Measurements from ENCODE around the gene CDKAL1.
A peak's percentile ranks its signal among the peaks of the same experiment; 100 is the strongest.

Gene CDKAL1

DNA sequence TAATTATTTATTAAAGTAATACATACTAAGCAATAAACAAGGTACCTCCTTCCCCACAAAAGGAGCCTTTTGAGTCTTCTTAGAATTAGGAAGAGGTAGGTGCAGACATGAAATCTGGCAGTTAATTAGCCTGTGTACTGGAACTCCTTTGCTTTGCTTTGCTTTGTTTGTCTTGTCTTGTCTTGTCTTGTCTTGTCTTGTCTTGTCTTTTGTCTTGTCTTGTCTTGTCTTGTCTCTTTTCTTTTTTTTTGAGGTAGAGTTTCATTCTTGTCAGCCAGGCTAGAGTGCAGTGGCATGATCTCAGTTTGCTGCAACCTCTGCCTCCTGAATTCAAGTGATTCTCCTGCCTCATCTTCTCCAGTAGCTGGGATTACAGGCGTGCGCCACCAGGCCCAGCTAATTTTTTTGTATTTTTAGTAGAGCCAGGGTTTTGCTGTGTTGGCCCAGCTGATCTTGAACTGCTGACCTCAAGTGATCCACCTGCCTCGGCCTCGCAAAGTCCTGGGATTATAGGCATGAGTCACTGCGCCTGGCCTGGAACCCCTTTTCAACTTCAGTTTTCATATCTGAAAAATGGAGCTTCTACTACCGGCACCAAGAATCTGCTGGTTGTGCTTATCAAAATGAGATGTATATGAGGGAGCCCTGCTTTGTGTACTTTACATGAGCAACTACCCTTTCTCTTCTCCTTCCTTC is 301.2 kb downstream of the CDKAL1 start:
- DNase-seq (ENCODE audit: low read depth, low spot score) = no peak
- ChIA-PET POLR2A (no interaction called here), CTCF (no interaction called here)
- no peak overlapping the region for H3K4me3 ChIP-seq (ENCODE audit: low read depth, low read length)
- TF ChIP-seq, protein P1, sequence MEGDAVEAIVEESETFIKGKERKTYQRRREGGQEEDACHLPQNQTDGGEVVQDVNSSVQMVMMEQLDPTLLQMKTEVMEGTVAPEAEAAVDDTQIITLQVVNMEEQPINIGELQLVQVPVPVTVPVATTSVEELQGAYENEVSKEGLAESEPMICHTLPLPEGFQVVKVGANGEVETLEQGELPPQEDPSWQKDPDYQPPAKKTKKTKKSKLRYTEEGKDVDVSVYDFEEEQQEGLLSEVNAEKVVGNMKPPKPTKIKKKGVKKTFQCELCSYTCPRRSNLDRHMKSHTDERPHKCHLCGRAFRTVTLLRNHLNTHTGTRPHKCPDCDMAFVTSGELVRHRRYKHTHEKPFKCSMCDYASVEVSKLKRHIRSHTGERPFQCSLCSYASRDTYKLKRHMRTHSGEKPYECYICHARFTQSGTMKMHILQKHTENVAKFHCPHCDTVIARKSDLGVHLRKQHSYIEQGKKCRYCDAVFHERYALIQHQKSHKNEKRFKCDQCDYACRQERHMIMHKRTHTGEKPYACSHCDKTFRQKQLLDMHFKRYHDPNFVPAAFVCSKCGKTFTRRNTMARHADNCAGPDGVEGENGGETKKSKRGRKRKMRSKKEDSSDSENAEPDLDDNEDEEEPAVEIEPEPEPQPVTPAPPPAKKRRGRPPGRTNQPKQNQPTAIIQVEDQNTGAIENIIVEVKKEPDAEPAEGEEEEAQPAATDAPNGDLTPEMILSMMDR (IDR thresholded peaks at IDR 0.05; ENCODE audit: insufficient read depth, low read length, missing control alignments) = no peak

DNA sequence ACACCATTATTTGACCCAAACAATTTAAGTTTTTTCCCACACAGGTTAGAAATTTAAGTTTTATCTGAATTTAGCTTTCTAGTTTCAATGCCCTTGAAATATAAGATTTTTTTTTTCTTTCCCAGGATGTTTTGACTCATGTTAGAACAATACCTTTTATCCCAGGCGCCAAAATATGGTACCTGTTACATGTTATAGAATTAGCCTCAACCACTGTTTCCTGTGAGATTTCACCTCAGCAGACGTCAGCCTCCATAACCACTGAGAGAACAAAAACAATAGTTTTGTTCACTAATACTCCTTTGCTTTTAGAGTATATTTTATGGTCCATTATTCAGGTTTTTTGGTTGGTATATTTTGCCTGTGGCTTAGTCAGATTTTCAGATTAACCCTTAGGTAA is 302.9 kb downstream of the CDKAL1 start:
- ChIA-PET POLR2A (no interaction called here), CTCF (no interaction called here)
- TF ChIP-seq, protein P1 (IDR thresholded peaks at IDR 0.05; ENCODE audit: insufficient read depth, low read length, missing control alignments) = no peak
- no peak overlapping the region for H3K4me3 ChIP-seq (ENCODE audit: low read depth, low read length)
- no peak for DNase-seq (ENCODE audit: low read depth, low spot score)

DNA sequence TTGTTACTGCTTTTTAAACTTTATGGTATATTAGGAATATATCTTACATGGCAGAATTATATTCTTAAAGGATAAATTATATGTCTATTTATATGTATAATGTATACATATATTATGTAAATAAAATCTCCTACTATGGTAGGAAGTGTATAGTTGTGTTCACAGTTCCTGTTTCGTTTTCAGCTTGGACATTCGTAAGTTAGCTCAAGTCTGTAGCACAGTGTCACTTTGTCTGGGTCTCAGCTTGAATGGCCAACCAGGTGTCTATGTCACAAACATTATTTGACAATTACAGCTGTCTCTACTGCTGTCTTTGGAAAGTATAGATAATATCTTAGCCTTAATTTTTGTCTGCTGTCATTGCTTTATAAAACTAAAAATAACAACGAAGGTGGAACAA is 303.9 kb downstream of the CDKAL1 start:
- CTCF ChIA-PET = no interaction called here
- POLR2A ChIA-PET = no interaction called here
- TF ChIP-seq, protein P1 (IDR thresholded peaks at IDR 0.05; ENCODE audit: insufficient read depth, low read length, missing control alignments) = no peak
- no peak for DNase-seq (ENCODE audit: low read depth, low spot score)
- no peak overlapping the region for H3K4me3 ChIP-seq (ENCODE audit: low read depth, low read length)

DNA sequence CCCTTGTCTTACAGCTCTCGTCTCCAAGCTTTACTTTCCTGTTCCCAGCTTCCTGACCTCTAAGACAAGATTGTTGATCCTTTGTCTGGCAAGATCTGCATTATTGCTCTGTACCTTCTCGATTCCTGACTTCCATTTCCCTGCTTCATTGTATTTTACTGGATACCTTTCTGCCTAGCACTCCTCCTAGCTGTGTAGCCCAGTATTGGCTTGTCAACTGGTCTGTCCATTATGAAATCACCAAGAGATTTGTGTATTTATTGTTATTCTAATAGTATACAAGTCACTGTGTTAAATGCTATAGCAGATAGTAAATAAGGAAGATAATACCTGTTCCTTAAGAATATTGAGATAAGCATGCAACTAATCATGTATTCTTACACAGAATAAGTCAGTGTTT is 305.4 kb downstream of the CDKAL1 start:
- CTCF ChIA-PET = no interaction called here
- H3K4me3 ChIP-seq (ENCODE audit: low read depth, low read length) = no peak overlapping the region
- POLR2A ChIA-PET = no interaction called here
- TF ChIP-seq, protein P1 (IDR thresholded peaks at IDR 0.05; ENCODE audit: insufficient read depth, low read length, missing control alignments) = no peak
- DNase-seq (ENCODE audit: low read depth, low spot score) = no peak

DNA sequence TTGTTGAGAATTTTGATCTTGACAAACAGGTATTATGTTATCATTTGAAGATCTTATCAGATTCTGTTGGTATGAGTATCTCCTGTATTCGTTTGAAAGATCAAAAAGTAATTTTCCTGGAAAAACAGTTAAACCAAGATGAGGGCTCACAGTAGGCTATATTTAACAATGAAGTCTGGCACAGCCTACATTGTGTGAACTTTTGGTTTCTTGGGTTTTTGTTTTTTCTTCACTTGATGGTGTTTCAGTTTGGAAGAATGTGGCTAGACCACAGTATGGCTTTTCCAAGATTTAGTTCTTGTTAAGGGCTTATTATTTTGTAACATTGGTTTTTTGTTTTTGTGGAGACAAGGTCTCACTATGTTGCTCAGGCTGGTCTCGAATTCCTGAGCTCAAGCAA is 306.4 kb downstream of the CDKAL1 start:
- DNase-seq (ENCODE audit: low read depth, low spot score) = peak; percentile 44
- ChIA-PET POLR2A (no interaction called here), CTCF (interaction anchor here (1.4 kb wide), 1 partner anchor 748 kb away, joined by 3 read pairs; no protein-coding TSS in a partner anchor)
- no peak overlapping the region for H3K4me3 ChIP-seq (ENCODE audit: low read depth, low read length)
- TF ChIP-seq, protein P1 (IDR thresholded peaks at IDR 0.05; ENCODE audit: insufficient read depth, low read length, missing control alignments) = no peak

DNA sequence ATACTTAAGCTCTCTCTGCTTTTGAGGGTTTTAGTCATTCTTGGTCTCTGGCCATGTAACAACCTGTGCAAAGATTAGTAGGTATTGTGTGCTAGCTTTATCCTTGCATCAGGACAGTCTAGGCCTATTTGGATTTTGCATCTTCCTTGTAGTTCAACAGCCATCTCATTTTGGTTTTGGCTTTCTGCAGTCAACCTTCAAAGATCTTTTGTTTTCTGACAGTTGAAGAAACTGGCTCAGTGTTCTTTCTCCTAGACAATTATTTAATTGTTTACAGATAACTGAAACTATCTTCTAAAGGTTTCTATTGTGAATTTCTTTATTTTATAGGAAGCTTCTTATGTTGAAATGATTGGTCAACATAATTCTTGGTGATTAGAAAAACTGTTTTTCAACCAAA is 307.5 kb downstream of the CDKAL1 start:
- no peak for DNase-seq (ENCODE audit: low read depth, low spot score)
- H3K4me3 ChIP-seq (ENCODE audit: low read depth, low read length) = no peak overlapping the region
- ChIA-PET CTCF (interaction anchor here (1.4 kb wide), 1 partner anchor 747 kb away, joined by 3 read pairs; no protein-coding TSS in a partner anchor), POLR2A (no interaction called here)
- TF ChIP-seq, protein P1 (IDR thresholded peaks at IDR 0.05; ENCODE audit: insufficient read depth, low read length, missing control alignments) = no peak
